HG03135 (cell line): ENCODE results near the gene PON2.
"Not testable (repeated sequence)": the region's sequence is repeated elsewhere in the genome, so short reads cannot be mapped to it uniquely, and the experiment has no call there.

ENCODE experiments used
- ATAC-seq: cut with Tn5 transposase; IDR thresholded peaks from one replicate; pipeline ENCODE4 v1.9.1; 2021; ENCODE audit warnings: mild to moderate bottlenecking, moderate library complexity; ENCODE audit not compliant: unreplicated experiment

The PON2 gene

GRCh38 chr7:95407751-95408150, 27.1 kb downstream of the PON2 start:
- ATAC-seq, result no peak

DNA sequence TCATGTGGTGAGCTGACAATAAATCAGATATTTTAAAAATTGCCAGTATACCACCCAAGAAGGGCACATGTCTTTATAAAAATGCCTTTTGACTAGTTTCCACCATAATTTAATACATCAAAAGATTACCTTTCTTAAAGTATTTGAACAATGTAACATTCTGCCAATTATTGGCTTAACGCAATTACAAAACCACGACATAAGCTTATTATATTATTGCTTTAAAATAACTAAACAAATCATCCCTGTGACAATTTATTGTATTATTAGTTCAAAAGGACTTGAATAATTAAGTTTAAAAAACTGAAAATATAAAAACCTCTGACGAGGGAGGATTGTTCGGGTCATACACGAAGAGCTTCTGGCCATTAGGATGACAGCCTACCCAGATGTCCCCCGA, 29.0 kb downstream of the PON2 start:
- ATAC-seq, result no peak

GRCh38 chr7:95405208-95405607, 29.6 kb downstream of the PON2 start:
- ATAC-seq, result no peak

GRCh38 chr7:95404316-95404865, 30.4 kb downstream of the PON2 start:
- ATAC-seq, result no peak

DNA sequence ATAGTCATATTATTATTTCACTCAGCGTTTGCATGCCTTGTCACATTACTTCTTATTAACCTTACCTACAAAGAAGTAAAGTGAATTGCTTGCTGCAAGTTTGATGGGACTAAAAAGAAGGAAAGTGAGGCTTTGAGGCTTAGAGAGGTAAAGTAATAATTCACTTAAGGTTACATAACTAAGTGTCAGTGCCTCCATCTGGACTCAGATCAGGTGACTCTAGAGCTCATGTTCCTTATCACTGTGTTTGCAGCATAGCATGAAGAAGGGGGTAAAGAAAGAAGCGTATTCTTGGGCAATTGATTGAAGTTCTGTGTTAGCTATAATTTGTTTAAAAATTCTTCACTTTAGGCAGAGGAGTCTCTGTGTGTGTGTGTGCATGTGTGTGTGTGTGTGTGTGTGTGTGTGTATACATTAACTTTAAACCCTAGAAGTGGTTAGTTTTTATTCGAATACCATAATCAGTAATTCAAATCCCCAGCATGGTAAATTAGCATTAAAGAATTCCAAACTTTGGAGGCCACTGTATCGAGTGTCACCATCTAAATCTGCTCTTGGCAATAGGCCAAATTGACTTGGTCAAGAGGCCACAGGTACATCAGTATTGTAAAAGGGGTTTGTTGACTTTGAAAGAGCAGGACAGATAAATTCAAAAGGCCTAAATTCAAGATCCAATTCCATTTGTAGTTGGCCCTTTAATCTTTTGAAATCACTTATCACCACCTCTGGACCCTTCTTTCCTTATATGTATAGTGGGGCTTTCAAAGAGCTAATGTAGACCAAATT, 36.5 kb downstream of the PON2 start:
- ATAC-seq, result no peak

GRCh38 chr7:95397381-95397780, 37.4 kb downstream of the PON2 start:
- no peak for ATAC-seq

- ATAC-seq, result no peak
Observed at GRCh38 chr7:95396136-95397032, 38.4 kb downstream of the PON2 start, which contains the start of gene PON3. Gene PON3 (minus strand): TSS chr7:95396375. CDS start chr7:95396350, 25 bp downstream.

GRCh38 chr7:95395755-95396135, 39.1 kb downstream of the PON2 start:
- no peak for ATAC-seq

DNA sequence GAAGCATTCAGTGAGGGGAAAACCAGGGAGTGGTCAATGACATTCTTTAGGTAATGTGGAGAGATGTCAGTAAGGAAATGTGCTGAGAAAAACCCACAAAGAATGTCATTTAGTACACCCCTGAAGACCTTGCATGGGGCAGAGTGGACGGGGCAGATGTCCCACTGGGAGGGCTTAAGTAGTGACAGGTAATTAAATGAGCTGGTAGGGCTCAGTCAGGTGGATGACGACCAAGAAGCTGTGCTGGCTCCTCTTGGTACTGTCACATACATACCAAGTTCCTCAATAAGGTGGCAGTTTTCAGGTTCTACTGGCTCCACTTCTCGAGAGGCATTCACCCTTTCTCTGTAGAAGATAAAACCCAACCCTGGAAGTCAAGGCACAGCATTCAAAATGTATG, 40.5 kb downstream of the PON2 start:
- ATAC-seq, result no peak

- ATAC-seq, result no peak
Observed at GRCh38 chr7:95391761-95392160, 43.1 kb downstream of the PON2 start.

DNA sequence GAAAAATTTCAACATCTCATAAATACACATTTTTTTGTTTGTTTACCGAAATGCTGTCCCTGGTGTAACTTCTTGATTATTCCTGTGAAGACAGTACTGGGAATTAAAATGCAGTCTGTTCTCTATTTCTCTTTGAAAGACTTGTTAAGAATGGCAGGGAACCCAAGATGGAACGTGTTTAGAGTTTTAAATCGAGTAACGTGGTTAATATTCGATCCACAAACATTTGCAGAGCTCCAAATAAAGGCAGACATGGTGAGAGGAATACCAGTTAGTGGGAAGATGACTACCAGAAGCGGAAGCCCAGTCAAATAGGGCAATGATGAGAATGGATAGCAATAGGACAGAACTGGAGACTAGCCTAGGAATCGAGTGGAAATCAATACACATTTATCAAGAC, 45.3 kb downstream of the PON2 start:
- no peak for ATAC-seq

GRCh38 chr7:95379457-95379856, 55.4 kb downstream of the PON2 start:
- not testable (repeated sequence) for ATAC-seq

DNA sequence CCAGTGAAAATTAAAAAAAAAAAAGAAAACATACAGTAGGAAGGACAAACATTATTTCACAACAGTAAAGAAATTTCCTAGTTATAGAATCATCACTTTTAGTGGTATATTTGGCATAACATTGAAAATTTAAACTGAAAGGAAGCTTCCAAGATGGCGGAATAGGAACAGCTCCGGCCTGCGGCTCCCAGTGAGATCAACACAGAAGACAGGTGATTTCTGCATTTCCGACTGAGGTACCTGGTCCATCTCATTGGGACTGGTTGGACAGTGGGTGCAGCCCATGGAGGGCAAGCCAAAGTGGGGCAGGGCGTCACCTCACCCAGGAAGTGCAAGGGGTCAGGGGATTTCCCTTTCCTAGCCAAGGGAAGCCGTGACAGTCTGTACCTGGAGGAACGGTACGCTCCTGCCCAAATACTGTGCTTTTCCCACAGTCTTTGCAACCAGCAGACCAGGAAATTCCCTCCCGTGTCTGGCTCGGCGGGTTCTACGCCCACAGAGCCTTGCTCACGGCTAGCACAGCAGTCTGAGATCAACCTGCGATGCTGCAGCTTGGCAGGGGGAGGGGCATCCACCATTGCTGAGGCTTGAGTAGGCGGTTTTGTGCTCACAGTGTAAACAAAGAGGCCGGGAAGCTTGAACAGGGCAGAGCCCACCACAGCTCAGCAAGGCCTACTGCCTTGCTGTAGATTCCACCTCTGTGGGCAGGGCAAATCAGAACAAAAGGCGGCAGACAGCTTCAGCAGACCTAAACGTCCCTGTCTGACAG, 58.0 kb downstream of the PON2 start:
- ATAC-seq, result no peak

DNA sequence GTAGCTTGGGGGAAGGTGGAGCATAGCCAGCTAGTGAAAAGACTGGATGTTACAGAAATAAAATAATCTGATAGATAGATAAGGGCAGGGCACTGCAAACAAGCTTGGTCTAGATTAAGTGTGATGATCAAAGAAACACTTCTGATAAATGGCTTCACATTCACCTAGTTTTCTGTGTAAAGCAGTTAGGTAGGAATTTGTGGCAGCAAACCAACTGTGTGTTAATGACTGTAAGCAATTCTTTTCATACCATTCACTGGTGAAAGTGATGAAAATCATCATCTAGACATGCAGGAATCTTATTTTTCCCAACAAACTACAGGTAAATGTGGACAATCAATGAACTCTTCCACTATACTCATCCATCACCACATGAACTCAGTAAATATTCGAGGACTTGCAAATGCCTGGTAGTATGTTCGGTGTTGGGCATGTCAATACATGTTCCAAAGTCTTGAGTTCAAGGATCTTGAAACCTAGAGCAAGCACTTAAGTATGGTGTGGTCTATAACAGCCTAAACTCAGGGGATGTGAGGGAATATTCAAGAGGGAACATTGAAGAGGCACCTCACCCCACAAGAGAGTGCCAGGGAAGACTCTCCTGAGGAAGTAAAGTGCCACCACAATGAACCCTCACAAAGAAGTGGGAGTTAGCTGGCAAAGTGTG, 59.1 kb downstream of the PON2 start:
- no peak for ATAC-seq

DNA sequence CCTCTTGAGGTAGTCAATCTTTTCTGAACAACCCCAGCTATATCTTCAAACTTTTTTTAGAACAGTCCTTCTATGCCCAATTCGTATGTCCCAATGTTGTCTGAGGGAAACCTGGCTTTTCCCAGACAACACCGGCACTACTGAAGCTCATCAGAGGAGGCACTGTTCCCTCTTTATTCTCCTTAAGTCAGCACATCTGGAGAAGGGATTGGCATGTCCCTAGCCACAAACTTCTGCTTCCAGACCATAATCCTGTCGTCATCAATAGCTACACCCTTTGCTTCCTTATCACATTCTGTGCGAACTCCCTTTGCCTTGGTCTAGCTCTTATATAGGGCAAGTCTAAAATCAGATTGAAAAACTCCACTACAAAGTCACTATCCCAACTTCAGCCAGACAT, 61.5 kb downstream of the PON2 start:
- no peak for ATAC-seq

- no peak for ATAC-seq
Observed at GRCh38 chr7:95368235-95368634, 66.6 kb downstream of the PON2 start.

- no peak for ATAC-seq
Observed at GRCh38 chr7:95367606-95368005, 67.2 kb downstream of the PON2 start.

GRCh38 chr7:95365151-95365550, 69.7 kb downstream of the PON2 start:
- no peak for ATAC-seq

GRCh38 chr7:95357623-95358022, 77.2 kb downstream of the PON2 start:
- ATAC-seq, result no peak
